ENCODE data around the gene ODAD3.
"Not testable (repeated sequence)": the region's sequence is repeated elsewhere in the genome, so short reads cannot be mapped to it uniquely, and the experiment has no call there.

Gene ODAD3

DNA sequence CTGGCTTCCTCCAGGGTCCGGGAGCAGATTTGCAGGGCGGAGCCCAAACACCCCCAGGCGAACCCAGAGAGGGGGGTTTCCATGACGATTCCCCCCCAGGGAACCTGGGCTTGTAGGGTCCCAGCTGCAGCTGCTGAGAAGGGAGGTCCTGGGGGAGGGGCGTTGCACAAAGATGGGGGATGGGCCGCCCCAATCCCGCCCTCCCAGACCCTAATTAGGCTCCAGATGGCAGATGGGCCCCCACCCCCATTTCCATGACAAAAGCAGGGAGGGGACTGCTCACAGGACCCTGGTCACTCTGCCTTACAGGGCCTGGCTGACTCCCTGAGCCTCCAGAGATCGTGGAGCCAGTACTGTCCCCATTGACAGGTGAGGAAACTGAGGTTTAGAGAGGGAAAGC is 30.7 kb upstream of the ODAD3 start:
- DNase-seq (ENCODE audit: low read depth), result no peak
- H3K4me3 ChIP-seq (ENCODE audit: low read length), result no peak overlapping the region
- TF ChIP-seq, protein P1, sequence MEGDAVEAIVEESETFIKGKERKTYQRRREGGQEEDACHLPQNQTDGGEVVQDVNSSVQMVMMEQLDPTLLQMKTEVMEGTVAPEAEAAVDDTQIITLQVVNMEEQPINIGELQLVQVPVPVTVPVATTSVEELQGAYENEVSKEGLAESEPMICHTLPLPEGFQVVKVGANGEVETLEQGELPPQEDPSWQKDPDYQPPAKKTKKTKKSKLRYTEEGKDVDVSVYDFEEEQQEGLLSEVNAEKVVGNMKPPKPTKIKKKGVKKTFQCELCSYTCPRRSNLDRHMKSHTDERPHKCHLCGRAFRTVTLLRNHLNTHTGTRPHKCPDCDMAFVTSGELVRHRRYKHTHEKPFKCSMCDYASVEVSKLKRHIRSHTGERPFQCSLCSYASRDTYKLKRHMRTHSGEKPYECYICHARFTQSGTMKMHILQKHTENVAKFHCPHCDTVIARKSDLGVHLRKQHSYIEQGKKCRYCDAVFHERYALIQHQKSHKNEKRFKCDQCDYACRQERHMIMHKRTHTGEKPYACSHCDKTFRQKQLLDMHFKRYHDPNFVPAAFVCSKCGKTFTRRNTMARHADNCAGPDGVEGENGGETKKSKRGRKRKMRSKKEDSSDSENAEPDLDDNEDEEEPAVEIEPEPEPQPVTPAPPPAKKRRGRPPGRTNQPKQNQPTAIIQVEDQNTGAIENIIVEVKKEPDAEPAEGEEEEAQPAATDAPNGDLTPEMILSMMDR (conservative IDR thresholded peaks at IDR 0.05; ENCODE audit: low read length), result no peak

- no peak overlapping the region for H3K4me3 ChIP-seq (ENCODE audit: low read length)
- TF ChIP-seq, protein P1 (conservative IDR thresholded peaks at IDR 0.05; ENCODE audit: low read length), result no peak
- DNase-seq (ENCODE audit: low read depth), result no peak
Observed at GRCh38 chr19:11464333-11465265, 29.7 kb upstream of the ODAD3 start.

GRCh38 chr19:11463391-11463790 is 28.5 kb upstream of the ODAD3 start:
- DNase-seq (ENCODE audit: low read depth), result no peak
- TF ChIP-seq, protein P1 (conservative IDR thresholded peaks at IDR 0.05; ENCODE audit: low read length), result no peak
- no peak overlapping the region for H3K4me3 ChIP-seq (ENCODE audit: low read length)

DNA sequence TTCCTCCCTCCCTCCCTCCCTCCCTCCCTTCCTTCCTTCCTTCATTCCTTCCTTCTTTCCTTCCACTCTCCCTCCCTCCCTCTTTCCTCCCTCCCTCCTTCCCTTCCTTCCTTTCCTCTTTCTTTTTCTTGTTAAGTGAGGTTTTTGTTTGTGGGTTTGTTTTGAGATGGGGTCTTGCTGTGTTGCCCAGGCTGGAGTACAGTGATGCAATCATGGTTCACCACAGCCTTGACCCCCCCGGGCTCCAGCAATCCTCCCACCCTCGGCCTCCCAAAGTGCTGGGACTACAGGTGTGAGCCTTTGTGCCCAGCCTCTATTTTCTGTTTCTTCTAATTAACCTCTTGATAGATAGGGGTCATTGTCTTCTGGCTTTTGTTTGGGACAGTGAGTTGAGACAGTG is 26.5 kb upstream of the ODAD3 start:
- no peak overlapping the region for H3K4me3 ChIP-seq (ENCODE audit: low read length)
- no peak for DNase-seq (ENCODE audit: low read depth)

GRCh38 chr19:11460207-11460606 is 25.3 kb upstream of the ODAD3 start:
- no peak overlapping the region for H3K4me3 ChIP-seq (ENCODE audit: low read length)
- no peak for DNase-seq (ENCODE audit: low read depth)
- TF ChIP-seq, protein P1 (conservative IDR thresholded peaks at IDR 0.05; ENCODE audit: low read length), result no peak

More for the DNA sequence above, 26.5 kb upstream of the ODAD3 start:
- TF ChIP-seq, protein P1 (conservative IDR thresholded peaks at IDR 0.05; ENCODE audit: low read length), result no peak

GRCh38 chr19:11458912-11459311 is 24.0 kb upstream of the ODAD3 start:
- not testable (repeated sequence) for DNase-seq (ENCODE audit: low read depth); H3K4me3 ChIP-seq (ENCODE audit: low read length)

GRCh38 chr19:11458236-11458900 is 23.4 kb upstream of the ODAD3 start:
- H3K4me3 ChIP-seq (ENCODE audit: low read length), result no peak overlapping the region
- no peak for DNase-seq (ENCODE audit: low read depth)
- TF ChIP-seq, protein P1 (conservative IDR thresholded peaks at IDR 0.05; ENCODE audit: low read length), result no peak
